ENCODE data around the gene TM9SF4.

DNA sequence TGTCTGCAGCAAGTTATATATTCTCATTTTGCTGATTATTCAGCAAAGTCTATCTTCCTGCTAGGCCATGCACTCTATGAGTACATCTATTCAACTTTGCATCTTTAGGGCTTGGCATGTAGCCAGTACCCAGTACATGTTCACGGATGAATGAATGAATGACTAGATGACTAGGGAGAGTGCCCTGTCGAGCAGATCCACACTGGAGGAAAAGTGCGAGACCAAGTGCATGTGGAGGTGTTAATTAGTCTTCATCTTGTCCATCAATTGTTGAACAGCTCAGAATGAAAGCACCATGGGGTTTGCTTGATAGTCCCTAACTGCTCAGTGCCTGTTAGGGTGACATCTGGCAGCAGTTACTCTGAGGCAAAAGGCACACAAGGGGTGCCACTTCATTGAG is 30.4 kb downstream of the TM9SF4 start:
- TF ChIP-seq CTCF (IDR thresholded peaks at IDR 0.05 in 4 of 5, conservative IDR thresholded peaks at IDR 0.05 in 1 of 5) (no peak), POLR2A (IDR thresholded peaks at IDR 0.05) (no peak)
